ENCODE data around the gene MS4A15. TPM values are rescaled to one million over a fixed set of nuclear protein-coding genes. Genes with fewer than 3 reads are reported as not detected.

Gene MS4A15
- total RNA-seq, 4 donors from 2014 or later, result not detected

- TF ChIP-seq CTCF (IDR thresholded peaks at IDR 0.05; ENCODE audit: low read depth), result no peak
These were observed 8.2 kb downstream of the MS4A15 start for GRCh38 chr11:60764879-60765278.

GRCh38 chr11:60765355-60765754, 8.7 kb downstream of the MS4A15 start:
- TF ChIP-seq CTCF (IDR thresholded peaks at IDR 0.05; ENCODE audit: low read depth), result no peak

- TF ChIP-seq CTCF (IDR thresholded peaks at IDR 0.05; ENCODE audit: low read depth), result no peak
These were observed 9.9 kb downstream of the MS4A15 start for GRCh38 chr11:60766547-60766946.

- TF ChIP-seq CTCF (IDR thresholded peaks at IDR 0.05; ENCODE audit: low read depth), result no peak
These were observed 10.7 kb downstream of the MS4A15 start for GRCh38 chr11:60767388-60767811.

- no peak for TF ChIP-seq CTCF (IDR thresholded peaks at IDR 0.05; ENCODE audit: low read depth)
These were observed 11.5 kb downstream of the MS4A15 start for GRCh38 chr11:60768202-60768601.

- no peak for TF ChIP-seq CTCF (IDR thresholded peaks at IDR 0.05; ENCODE audit: low read depth)
These were observed 12.6 kb downstream of the MS4A15 start for GRCh38 chr11:60769273-60769672.

GRCh38 chr11:60769811-60770210, 13.1 kb downstream of the MS4A15 start:
- TF ChIP-seq CTCF (IDR thresholded peaks at IDR 0.05; ENCODE audit: low read depth), result no peak
